Activated effector memory CD4-positive, alpha-beta T cell treated with Interleukin-2 at 50 U/mL for 16 hours (primary cell): ENCODE measurements around the gene FEZF2.

Experiments used
- DNase-seq: peaks from one replicate; pipeline ENCODE4 v3.0.0-alpha.2; 2020

The FEZF2 gene

GRCh38 chr3:62373215-62373614 lies at the start of gene FEZF2:
TSS of gene FEZF2 (minus strand) at chr3:62373550. CDS start at chr3:62372868, 682 bp downstream.
- DNase-seq = no peak

- DNase-seq = no peak
These were observed 47.9 kb upstream of the FEZF2 start for GRCh38 chr3:62421207-62421606.

- no peak for DNase-seq
These were observed 42.8 kb upstream of the FEZF2 start for GRCh38 chr3:62416144-62416543.

- DNase-seq = no peak
These were observed 42.0 kb upstream of the FEZF2 start for GRCh38 chr3:62415312-62415801.

GRCh38 chr3:62414786-62415185 lies 41.4 kb upstream of the FEZF2 start:
- no peak for DNase-seq

GRCh38 chr3:62413687-62414086 lies 40.3 kb upstream of the FEZF2 start:
- no peak for DNase-seq

- DNase-seq = no peak
These were observed 33.6 kb upstream of the FEZF2 start for GRCh38 chr3:62406945-62407344.

- DNase-seq = no peak
These were observed 32.2 kb upstream of the FEZF2 start for GRCh38 chr3:62405566-62405965.

GRCh38 chr3:62405135-62405534 lies 31.8 kb upstream of the FEZF2 start:
- DNase-seq = no peak

GRCh38 chr3:62404321-62404720 lies 31.0 kb upstream of the FEZF2 start:
- DNase-seq = no peak

GRCh38 chr3:62403765-62404164 lies 30.4 kb upstream of the FEZF2 start:
- no peak for DNase-seq

- no peak for DNase-seq
These were observed 19.4 kb upstream of the FEZF2 start for GRCh38 chr3:62392626-62393292.

- DNase-seq = no peak
These were observed 13.9 kb upstream of the FEZF2 start for GRCh38 chr3:62387251-62387650.

GRCh38 chr3:62379321-62379798 lies 6.0 kb upstream of the FEZF2 start:
- no peak for DNase-seq

GRCh38 chr3:62378921-62379320 lies 5.6 kb upstream of the FEZF2 start:
- DNase-seq = no peak

- DNase-seq = no peak
These were observed 5.0 kb upstream of the FEZF2 start for GRCh38 chr3:62378311-62378789.

- no peak for DNase-seq
These were observed 3.8 kb upstream of the FEZF2 start for GRCh38 chr3:62376906-62377877.

- DNase-seq = no peak
These were observed 3.0 kb upstream of the FEZF2 start for GRCh38 chr3:62376454-62376720.

GRCh38 chr3:62375655-62376453 lies 2.5 kb upstream of the FEZF2 start:
- no peak for DNase-seq

GRCh38 chr3:62374341-62375218 lies 1.2 kb upstream of the FEZF2 start:
- DNase-seq = no peak

GRCh38 chr3:62373714-62374333 lies 474 bp upstream of the FEZF2 start:
- no peak for DNase-seq
